SH-SY5Y (cell line): ENCODE measurements around the gene KRTAP10-7.

Source experiments
- GATA2 ChIP-seq: IDR thresholded peaks from 2 replicates; pipeline ENCODE4 v1.6.1; 2011; ENCODE audit warnings: mild to moderate bottlenecking, low read depth, low read length
- GATA3 ChIP-seq: IDR thresholded peaks from 2 replicates; pipeline ENCODE4 v1.6.1; 2011; ENCODE audit warnings: low read depth, mild to moderate bottlenecking, low read length, moderate library complexity

Gene KRTAP10-7

GRCh38 chr21:44649521-44650100, 49.2 kb downstream of the KRTAP10-7 start:
- TF ChIP-seq GATA2, result no peak
- TF ChIP-seq GATA3, result no peak

GRCh38 chr21:44650265-44650972, 50.0 kb downstream of the KRTAP10-7 start:
- TF ChIP-seq GATA2 (no peak), GATA3 (no peak)

GRCh38 chr21:44650973-44651675, 50.7 kb downstream of the KRTAP10-7 start:
- no peak for TF ChIP-seq GATA2
- no peak for TF ChIP-seq GATA3
